Upper lobe of left lung (tissue), 4 donors: ENCODE results near the gene ATP6V1C2.

Experiments used
- EP300 ChIP-seq, 4 donors: sonication (generic); formaldehyde crosslinking; IDR thresholded peaks; one replicate each; pipeline ENCODE4 v1.5.1; 2017; ENCODE audit warnings: antibody characterized with exemption in 4 of 4, control low read depth in 2 of 4
- POLR2A ChIP-seq, 4 donors: fragments of 450-650 bp; IDR thresholded peaks; one replicate each; pipeline ENCODE4 v1.5.1; 2016 to 2017; ENCODE audit warnings: antibody characterized with exemption in 4 of 4, mild to moderate bottlenecking in 2 of 4
- POLR2AphosphoS5 ChIP-seq, 2 donors: sonication (generic); formaldehyde crosslinking; IDR thresholded peaks; one replicate each; pipeline ENCODE4 v1.5.1; 2017; ENCODE audit warnings: antibody characterized with exemption in 2 of 2
- TF ChIP-seq, protein P1 (sequence below), 6 experiments: fragments of 450-650 bp in 4 of 6; fragments of 200-600 bp in 2 of 6; sonication (generic) in 2 of 6; IDR thresholded peaks; one replicate each; pipeline ENCODE4 v1.5.1; 2016 to 2019; ENCODE audit warnings: antibody characterized with exemption in 6 of 6

DNA sequence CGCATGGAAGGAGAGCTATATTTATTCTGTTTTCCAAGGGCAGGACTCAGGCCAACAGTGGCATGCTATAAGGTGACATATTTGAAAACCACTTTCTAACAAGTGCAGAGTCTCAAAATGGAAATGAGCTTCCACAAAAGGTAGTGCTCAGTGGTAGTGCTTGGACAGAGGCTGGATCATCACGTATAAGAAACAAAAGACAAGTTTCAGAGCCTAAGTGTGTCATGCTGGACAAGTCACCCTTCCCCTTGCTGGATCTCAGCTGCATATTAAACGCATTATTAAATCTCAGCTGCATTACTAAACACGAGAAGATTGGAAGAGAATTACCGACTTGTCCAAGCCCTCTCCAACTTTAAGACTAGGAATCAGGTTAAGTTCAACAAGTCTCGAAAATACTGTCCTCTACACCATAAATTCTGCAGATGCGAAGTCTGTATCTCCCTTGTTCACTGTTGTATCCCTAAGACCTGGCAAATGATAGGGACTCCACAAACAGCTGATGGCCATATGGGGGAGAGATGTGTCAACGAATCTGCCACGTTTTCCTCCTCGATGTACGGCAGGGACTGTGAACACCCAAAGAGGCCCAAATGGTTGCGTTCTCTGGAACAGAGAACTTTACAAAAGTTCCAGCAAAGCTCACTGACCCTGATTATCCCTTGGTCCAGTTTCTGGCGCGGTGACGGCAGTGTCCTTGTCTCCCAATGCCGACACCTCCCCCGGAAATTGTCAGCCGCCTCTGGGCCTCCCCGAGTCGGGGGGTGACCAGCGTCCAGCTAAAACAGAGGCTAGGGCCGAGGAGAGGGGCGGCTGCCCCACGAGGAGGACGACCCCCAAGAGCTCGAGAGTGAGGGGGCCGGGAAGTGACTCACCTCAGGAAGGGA is 32.3 kb upstream of the ATP6V1C2 start:
- no peak for TF ChIP-seq POLR2A (IDR thresholded peaks at IDR 0.05)
- TF ChIP-seq, protein P1, sequence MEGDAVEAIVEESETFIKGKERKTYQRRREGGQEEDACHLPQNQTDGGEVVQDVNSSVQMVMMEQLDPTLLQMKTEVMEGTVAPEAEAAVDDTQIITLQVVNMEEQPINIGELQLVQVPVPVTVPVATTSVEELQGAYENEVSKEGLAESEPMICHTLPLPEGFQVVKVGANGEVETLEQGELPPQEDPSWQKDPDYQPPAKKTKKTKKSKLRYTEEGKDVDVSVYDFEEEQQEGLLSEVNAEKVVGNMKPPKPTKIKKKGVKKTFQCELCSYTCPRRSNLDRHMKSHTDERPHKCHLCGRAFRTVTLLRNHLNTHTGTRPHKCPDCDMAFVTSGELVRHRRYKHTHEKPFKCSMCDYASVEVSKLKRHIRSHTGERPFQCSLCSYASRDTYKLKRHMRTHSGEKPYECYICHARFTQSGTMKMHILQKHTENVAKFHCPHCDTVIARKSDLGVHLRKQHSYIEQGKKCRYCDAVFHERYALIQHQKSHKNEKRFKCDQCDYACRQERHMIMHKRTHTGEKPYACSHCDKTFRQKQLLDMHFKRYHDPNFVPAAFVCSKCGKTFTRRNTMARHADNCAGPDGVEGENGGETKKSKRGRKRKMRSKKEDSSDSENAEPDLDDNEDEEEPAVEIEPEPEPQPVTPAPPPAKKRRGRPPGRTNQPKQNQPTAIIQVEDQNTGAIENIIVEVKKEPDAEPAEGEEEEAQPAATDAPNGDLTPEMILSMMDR (IDR thresholded peaks at IDR 0.05), result no peak
- no peak for TF ChIP-seq POLR2AphosphoS5 (IDR thresholded peaks at IDR 0.05)
- TF ChIP-seq EP300 (IDR thresholded peaks at IDR 0.05), result no peak
